Adipocyte (in vitro differentiated cells): Measurements from ENCODE around the gene GPR107.

ENCODE experiments used
- DNase-seq: peaks from one replicate; pipeline ENCODE4 v3.0.0-alpha.2; 2015; ENCODE audit warnings: low read depth
- H3K27me3 ChIP-seq: replicated peaks from 2 replicates; pipeline ENCODE4 v1.7.0; 2013; ENCODE audit warnings: mild to moderate bottlenecking, low read length, moderate library complexity; ENCODE audit not compliant: control insufficient read depth, insufficient read depth
- H3K36me3 ChIP-seq: 2 replicates; pipeline ENCODE4 v1.7.0; 2013; ENCODE audit warnings: low read length, mild to moderate bottlenecking, moderate library complexity; ENCODE audit not compliant: control insufficient read depth, insufficient read depth, severe bottlenecking
- H3K4me1 ChIP-seq: 2 replicates; pipeline ENCODE4 v1.7.0; 2013; ENCODE audit warnings: mild to moderate bottlenecking, low read length, moderate library complexity; ENCODE audit not compliant: control insufficient read depth, insufficient read depth
- H3K4me3 ChIP-seq: 2 replicates; pipeline ENCODE4 v1.7.0; 2013; ENCODE audit warnings: mild to moderate bottlenecking, low read length, moderate library complexity
- H3K9ac ChIP-seq: 2 replicates; pipeline ENCODE4 v1.7.0; 2013; ENCODE audit warnings: mild to moderate bottlenecking, low read length, moderate library complexity
- H3K9me3 ChIP-seq: 2 replicates; pipeline ENCODE4 v1.7.0; 2013; ENCODE audit warnings: mild to moderate bottlenecking, low read length, moderate library complexity; ENCODE audit not compliant: control insufficient read depth

GPR107 gene

DNA sequence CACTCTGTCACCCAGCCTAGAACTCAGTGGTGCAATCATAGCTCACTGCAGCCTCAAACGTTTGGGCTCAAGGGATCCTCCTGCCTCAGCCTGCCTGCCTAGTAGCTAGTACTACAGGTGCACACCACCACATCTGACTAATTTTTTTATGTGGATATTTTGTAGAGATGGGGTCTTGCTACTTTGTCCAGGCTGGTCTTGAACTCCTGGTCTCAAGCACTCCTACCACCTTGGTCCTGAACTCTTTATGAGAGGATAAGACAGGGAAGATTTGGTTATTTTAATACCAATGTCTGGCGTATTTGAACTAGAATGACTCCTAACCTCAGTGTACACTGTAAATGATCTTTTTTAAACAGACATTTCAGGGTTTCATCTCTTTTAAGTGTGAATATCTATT is 9.0 kb downstream of the GPR107 start:
- H3K36me3 ChIP-seq, result peaks cover 5% of the 10 kb centered on the region
- no peak overlapping the region for H3K9ac ChIP-seq
- no peak for DNase-seq
- H3K4me1 ChIP-seq, result peaks cover 3% of the 10 kb centered on the region
- no peaks in the 10 kb centered on the region for H3K27me3 ChIP-seq
- H3K4me3 ChIP-seq, result no peak overlapping the region
- no peaks in the 10 kb centered on the region for H3K9me3 ChIP-seq

DNA sequence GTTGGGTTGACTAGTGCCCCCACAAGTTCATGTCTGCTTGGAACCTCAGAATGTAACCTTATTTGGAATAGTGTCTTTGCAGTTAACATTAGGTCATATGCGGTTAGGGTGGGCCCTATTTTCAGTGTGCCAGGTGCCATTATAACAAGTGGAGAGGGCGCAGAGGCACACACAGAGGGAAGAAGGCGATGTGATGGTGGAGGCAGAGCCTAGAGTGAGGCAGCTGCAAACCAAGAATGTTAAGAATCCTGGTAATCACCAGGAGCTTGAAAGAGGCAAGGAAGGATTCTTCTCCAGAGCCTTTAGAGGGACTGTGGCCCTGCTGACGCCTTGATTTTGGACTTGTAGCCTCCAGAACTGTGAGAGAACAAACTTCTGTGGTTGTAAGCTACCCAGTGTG is 10.9 kb downstream of the GPR107 start:
- Histone ChIP-seq H3K4me3 (no peak overlapping the region), H3K9ac (no peak overlapping the region), H3K4me1 (peaks cover 15% of the 10 kb centered on the region), H3K36me3 (no peaks in the 10 kb centered on the region), H3K27me3 (no peaks in the 10 kb centered on the region), H3K9me3 (no peaks in the 10 kb centered on the region)
- DNase-seq, result no peak

DNA sequence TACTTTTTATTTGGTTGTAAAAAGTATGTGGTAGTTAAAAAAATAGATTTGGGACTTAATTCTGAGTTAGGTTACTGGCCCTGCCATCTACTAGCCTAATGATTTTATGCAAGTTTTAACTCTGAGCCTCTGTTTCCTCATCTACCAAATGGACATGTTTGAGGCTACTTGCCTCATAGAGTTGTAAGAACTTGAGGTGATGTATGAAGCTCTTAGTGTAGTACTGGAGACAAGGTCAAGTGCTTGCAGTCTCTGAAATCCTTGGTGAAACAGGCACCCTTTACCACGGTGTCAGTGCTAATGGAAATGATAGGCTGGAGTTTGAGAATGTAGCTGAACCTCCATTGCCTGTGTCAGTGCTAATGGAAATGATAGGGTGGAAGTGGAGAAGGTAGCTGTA is 15.3 kb downstream of the GPR107 start:
- H3K27me3 ChIP-seq, result no peaks in the 10 kb centered on the region
- H3K4me3 ChIP-seq, result no peak overlapping the region
- H3K9me3 ChIP-seq, result no peaks in the 10 kb centered on the region
- no peaks in the 10 kb centered on the region for H3K36me3 ChIP-seq
- peaks cover 27% of the 10 kb centered on the region for H3K4me1 ChIP-seq
- no peak overlapping the region for H3K9ac ChIP-seq
- no peak for DNase-seq

GRCh38 chr9:130072515-130073235 is 19.0 kb downstream of the GPR107 start:
- peak; percentile 41 for DNase-seq
- Histone ChIP-seq H3K36me3 (peaks cover 18% of the 10 kb centered on the region), H3K27me3 (no peaks in the 10 kb centered on the region), H3K9me3 (no peaks in the 10 kb centered on the region), H3K4me1 (peaks cover 30% of the 10 kb centered on the region), H3K9ac (peak overlapping the region; percentile 3), H3K4me3 (no peak overlapping the region)

GRCh38 chr9:130073373-130073772 is 19.7 kb downstream of the GPR107 start:
- Histone ChIP-seq H3K4me3 (no peak overlapping the region), H3K27me3 (no peaks in the 10 kb centered on the region), H3K9ac (no peak overlapping the region), H3K36me3 (peaks cover 22% of the 10 kb centered on the region), H3K9me3 (no peaks in the 10 kb centered on the region), H3K4me1 (peaks cover 25% of the 10 kb centered on the region)
- DNase-seq, result peak; percentile 82

DNA sequence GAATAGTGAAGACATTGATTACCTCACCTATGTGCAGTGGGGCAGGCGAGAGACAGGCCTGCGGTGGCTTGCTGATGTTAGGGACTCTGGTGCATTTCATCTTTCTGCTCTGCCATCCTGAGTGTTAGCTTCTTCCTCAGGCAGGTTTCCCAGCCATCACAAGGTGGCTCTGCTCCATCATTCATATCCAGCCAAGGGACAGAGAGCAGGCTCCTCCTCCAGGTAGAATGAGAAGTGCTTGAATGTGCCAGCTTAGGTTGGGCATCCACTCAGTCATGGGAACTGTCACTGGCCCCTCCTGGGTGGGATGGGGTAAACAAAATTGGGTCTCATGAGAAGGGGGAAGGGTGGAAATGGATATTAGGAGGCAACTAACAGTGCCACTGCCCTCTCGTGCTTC is 24.8 kb downstream of the GPR107 start:
- no peaks in the 10 kb centered on the region for H3K27me3 ChIP-seq
- H3K4me3 ChIP-seq, result no peak overlapping the region
- no peaks in the 10 kb centered on the region for H3K9me3 ChIP-seq
- H3K36me3 ChIP-seq, result peaks cover 59% of the 10 kb centered on the region
- no peak overlapping the region for H3K9ac ChIP-seq
- H3K4me1 ChIP-seq, result peaks cover 10% of the 10 kb centered on the region
- no peak for DNase-seq

DNA sequence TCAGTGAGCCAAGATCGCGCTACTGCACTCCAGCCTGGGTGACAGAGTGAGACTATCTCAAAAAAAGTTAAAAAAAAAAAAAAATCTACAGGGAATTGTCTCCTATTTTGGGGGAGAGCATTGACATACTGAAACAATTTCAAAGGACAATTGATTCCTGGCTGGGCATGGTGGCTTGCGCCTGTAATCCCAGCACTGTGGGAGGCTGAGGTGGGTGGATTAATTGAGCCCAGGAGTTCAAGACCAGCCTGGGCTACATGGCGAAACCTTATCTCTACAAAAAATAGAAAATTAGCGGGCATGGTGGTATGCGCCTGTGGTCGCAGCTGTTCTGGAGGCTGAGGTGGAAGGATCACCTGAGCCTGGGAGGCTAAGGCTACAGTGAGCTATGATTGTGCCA is 30.6 kb downstream of the GPR107 start:
- Histone ChIP-seq H3K36me3 (peaks cover 78% of the 10 kb centered on the region), H3K4me3 (no peak overlapping the region)
- no peak for DNase-seq

DNA sequence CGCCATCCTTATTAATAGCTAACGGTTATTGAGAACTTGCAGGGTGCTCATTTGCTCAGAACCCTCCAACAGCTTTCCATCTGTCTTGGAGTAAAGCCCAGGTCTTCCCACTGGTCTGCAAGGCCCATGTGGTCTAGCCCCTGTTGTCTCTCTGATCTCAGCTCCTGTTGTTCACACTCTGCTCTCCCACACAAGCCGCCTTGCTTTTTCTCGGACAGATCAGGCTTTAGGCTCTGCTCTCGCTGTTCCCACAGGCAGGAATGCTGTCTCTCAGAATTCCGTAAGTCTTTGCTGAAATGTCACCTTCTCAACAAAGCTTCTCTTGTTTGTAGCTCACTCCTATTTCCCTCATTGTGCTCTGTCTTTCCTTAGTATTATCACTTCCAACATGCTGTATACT is 34.3 kb downstream of the GPR107 start:
- no peak for DNase-seq
- no peaks in the 10 kb centered on the region for H3K4me1 ChIP-seq
- H3K9ac ChIP-seq, result no peak overlapping the region
- peaks cover 87% of the 10 kb centered on the region for H3K36me3 ChIP-seq
- no peak overlapping the region for H3K4me3 ChIP-seq
- H3K27me3 ChIP-seq, result no peaks in the 10 kb centered on the region
- no peaks in the 10 kb centered on the region for H3K9me3 ChIP-seq

More for the DNA sequence above, 30.6 kb downstream of the GPR107 start:
- no peaks in the 10 kb centered on the region for H3K27me3 ChIP-seq
- H3K9ac ChIP-seq, result no peak overlapping the region
- H3K9me3 ChIP-seq, result no peaks in the 10 kb centered on the region
- no peaks in the 10 kb centered on the region for H3K4me1 ChIP-seq

- DNase-seq, result no peak
- Histone ChIP-seq H3K9me3 (no peaks in the 10 kb centered on the region), H3K27me3 (no peaks in the 10 kb centered on the region), H3K36me3 (peaks cover 88% of the 10 kb centered on the region), H3K4me1 (no peaks in the 10 kb centered on the region), H3K9ac (no peak overlapping the region), H3K4me3 (no peak overlapping the region)
Measured at GRCh38 chr9:130089141-130089540, 35.4 kb downstream of the GPR107 start.

DNA sequence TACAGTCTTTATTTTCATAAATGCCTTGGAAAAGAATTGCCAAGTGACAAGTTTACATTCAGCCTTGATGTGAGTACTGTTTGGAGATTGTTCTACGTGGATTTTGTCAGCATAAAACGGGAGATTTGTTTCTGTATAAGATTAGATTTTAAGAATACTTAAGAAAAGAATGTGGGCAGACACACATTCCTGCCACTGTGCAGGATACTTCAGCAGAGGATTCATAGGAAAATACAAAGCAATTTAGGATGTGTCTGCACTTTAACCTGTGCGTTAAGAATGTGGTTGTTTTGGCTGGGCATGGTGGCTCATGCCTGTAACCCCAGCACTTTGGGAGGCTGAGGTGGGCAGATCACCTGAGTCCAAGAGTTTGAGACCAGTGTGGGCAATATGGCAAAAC is 37.2 kb downstream of the GPR107 start:
- Histone ChIP-seq H3K4me1 (no peaks in the 10 kb centered on the region), H3K4me3 (no peak overlapping the region), H3K27me3 (no peaks in the 10 kb centered on the region), H3K9me3 (no peaks in the 10 kb centered on the region), H3K36me3 (peaks cover 85% of the 10 kb centered on the region), H3K9ac (no peak overlapping the region)
- DNase-seq, result peak; percentile 29

DNA sequence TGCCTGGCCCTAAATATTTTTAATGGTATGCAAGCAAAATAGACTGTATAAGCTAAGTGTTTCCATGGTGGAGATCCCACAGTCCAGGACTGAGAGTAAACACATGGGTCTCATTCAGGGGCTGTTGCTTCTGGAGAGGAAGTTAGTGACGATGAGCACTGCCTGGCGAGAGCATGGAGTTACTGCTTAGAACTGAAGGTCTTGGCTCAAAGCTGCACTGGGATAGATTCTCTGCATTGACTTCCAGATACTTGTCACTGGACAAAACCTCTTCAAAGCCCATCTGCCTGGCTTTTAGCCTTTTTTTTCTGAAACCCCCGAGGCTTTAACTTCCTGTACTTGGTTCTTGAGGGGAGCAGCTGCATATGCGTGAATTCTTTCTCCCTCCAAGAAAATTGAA is 39.2 kb downstream of the GPR107 start:
- no peak for DNase-seq
- H3K36me3 ChIP-seq, result peaks cover 87% of the 10 kb centered on the region
- no peaks in the 10 kb centered on the region for H3K9me3 ChIP-seq
- no peak overlapping the region for H3K9ac ChIP-seq
- no peak overlapping the region for H3K4me3 ChIP-seq
- no peaks in the 10 kb centered on the region for H3K27me3 ChIP-seq
- no peaks in the 10 kb centered on the region for H3K4me1 ChIP-seq

DNA sequence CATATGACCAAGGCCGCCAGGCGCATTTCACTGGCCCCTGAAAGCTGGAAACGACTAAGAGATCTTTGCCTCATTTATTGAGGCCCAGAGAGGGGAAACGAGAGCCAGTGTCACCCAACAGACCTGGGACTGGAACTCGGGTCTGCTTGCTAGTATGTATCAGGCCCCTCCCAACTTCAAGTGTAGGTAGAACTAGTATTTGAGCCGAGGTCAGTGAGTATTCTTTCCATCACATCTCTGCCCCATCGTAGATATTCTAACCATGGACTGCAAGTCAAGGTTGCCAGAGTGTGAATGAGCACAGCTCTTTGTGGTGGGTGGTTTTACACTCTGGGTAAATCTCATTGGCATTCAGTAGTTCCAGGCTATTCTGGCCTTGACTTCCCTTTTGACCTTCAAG is 42.2 kb downstream of the GPR107 start:
- no peak overlapping the region for H3K9ac ChIP-seq
- H3K36me3 ChIP-seq, result peaks cover 87% of the 10 kb centered on the region
- H3K27me3 ChIP-seq, result no peaks in the 10 kb centered on the region
- no peak for DNase-seq
- no peak overlapping the region for H3K4me3 ChIP-seq
- H3K4me1 ChIP-seq, result no peaks in the 10 kb centered on the region
- H3K9me3 ChIP-seq, result no peaks in the 10 kb centered on the region
